HCT116 (cell line): Measurements from ENCODE around the gene PFKFB2. TPM values are rescaled to one million over a fixed set of nuclear protein-coding genes. Genes with fewer than 3 reads are reported as not detected.

ENCODE experiments used
- ATAC-seq: fragments of 200-7000 bp; cut with Tn5 transposase; 2 replicates; pipeline ENCODE4 v1.9.1; 2020; ENCODE audit warnings: mild to moderate bottlenecking, moderate library complexity
- BruUV-seq: library from RNA; stranded (reverse); fragments of 400-500 nt; replicated peaks from 2 replicates; lab custom pipeline; 2021; lab: Mats Ljungman, UMichigan
- CTCF ChIA-PET: fragments of 300-600 bp; sonication (Branson Sonifier 250); formaldehyde crosslinking; loops from one replicate; lab custom pipeline; 2021; ENCODE audit warnings: antibody characterized with exemption; lab: Charles Lee
- POLR2A ChIA-PET: fragments of 300-600, 350-600 bp; sonication (Branson Sonifier 250); formaldehyde crosslinking; loops from one replicate; lab custom pipeline; 2021; ENCODE audit warnings: antibody characterized with exemption; lab: Charles Lee
- RAD21 ChIA-PET, 2 experiments: fragments of 300-600 bp; sonication (Branson Sonifier 250); formaldehyde crosslinking; loops; one replicate each; lab custom pipeline; 2023; ENCODE audit warnings: low total read pairs in 2 of 2; ENCODE audit not compliant: uncharacterized antibody in 2 of 2, unreplicated experiment in 2 of 2, low non-redundant PET in 1 of 2; lab: Charles Lee
- DNase-seq: peaks from one replicate; pipeline ENCODE4 v3.0.0-alpha.2; 2010; ENCODE audit warnings: low read depth, low spot score
- H2AFZ ChIP-seq: fragments of 200-600 bp; shearing (Covaris generic), sonication (generic); 2 replicates; pipeline ENCODE4 v1.6.1; 2017; ENCODE audit warnings: low read depth, mixed run types, mixed read lengths, antibody characterized with exemption, low read length; ENCODE audit not compliant: poor library complexity, severe bottlenecking
- H3K27ac ChIP-seq: 2 replicates; pipeline ENCODE4 v1.5.1; 2012; ENCODE audit warnings: low read depth, low read length
- H3K27me3 ChIP-seq: fragments of 200-600 bp; sonication (generic); 2 replicates; pipeline ENCODE4 v1.6.1; 2016; ENCODE audit warnings: mixed run types, low read length, mixed read lengths; ENCODE audit not compliant: insufficient read depth
- H3K36me3 ChIP-seq, 2 experiments: fragments of 200-500 bp in 1 of 2; fragments of 200-600 bp in 1 of 2; sonication (Bioruptor generic) in 1 of 2; sonication (generic) in 1 of 2; 2 replicates each; pipeline versions ENCODE4 v1.5.1 to v1.6.1; 2014 to 2016; ENCODE audit warnings: low read length in 2 of 2, inconsistent platforms in 1 of 2, mixed read lengths in 1 of 2, mixed run types in 1 of 2; ENCODE audit not compliant: insufficient read depth in 2 of 2, control insufficient read depth in 1 of 2
- H3K4me1 ChIP-seq, 2 experiments: fragments of 200-600 bp in 1 of 2; sonication (generic) in 1 of 2; 2 replicates each; pipeline versions ENCODE4 v1.5.1 to v1.6.1; 2012 to 2017; ENCODE audit warnings: low read length in 2 of 2, inconsistent platforms in 1 of 2, mild to moderate bottlenecking in 1 of 2, mixed read lengths in 1 of 2, mixed run types in 1 of 2, moderate library complexity in 1 of 2; ENCODE audit not compliant: insufficient read depth in 2 of 2, control insufficient read depth in 1 of 2
- H3K4me2 ChIP-seq: fragments of 200-600 bp; sonication (generic); 2 replicates; pipeline ENCODE4 v1.6.1; 2017; ENCODE audit warnings: mixed run types, low read length, mixed read lengths
- H3K4me3 ChIP-seq, 2 experiments: fragments of 200-600 bp in 1 of 2; sonication (generic) in 1 of 2; replicated peaks in 1 of 2; 2 replicates each; pipeline ENCODE4 v1.5.1; 2011 to 2016; ENCODE audit warnings: low read length in 2 of 2, control low read depth in 1 of 2, low read depth in 1 of 2, mild to moderate bottlenecking in 1 of 2, mixed read lengths in 1 of 2, mixed run types in 1 of 2
- H3K79me2 ChIP-seq: fragments of 200-600 bp; sonication (generic); 2 replicates; pipeline ENCODE4 v1.6.1; 2017; ENCODE audit warnings: mild to moderate bottlenecking, mixed run types, low read length, moderate library complexity, mixed read lengths; ENCODE audit not compliant: insufficient read depth
- H3K9ac ChIP-seq: fragments of 200-600 bp; sonication (generic); 2 replicates; pipeline ENCODE4 v1.6.1; 2016; ENCODE audit warnings: low read length, mixed read lengths
- H3K9me2 ChIP-seq: fragments of 200-600 bp; sonication (generic), shearing (Covaris generic); 2 replicates; pipeline ENCODE4 v1.6.1; 2017; ENCODE audit warnings: mixed run types, mild to moderate bottlenecking, moderate library complexity; ENCODE audit not compliant: insufficient read depth
- H3K9me3 ChIP-seq, 2 experiments: fragments of 200-500 bp in 1 of 2; fragments of 200-600 bp in 1 of 2; sonication (Bioruptor generic) in 1 of 2; sonication (generic) in 1 of 2; 2 replicates each; pipeline ENCODE4 v1.6.1; 2014 to 2017; ENCODE audit warnings: low read length in 2 of 2, mixed read lengths in 2 of 2, inconsistent platforms in 1 of 2, low read depth in 1 of 2, mild to moderate bottlenecking in 1 of 2, mixed run types in 1 of 2, moderate library complexity in 1 of 2; ENCODE audit not compliant: control insufficient read depth in 1 of 2, insufficient read depth in 1 of 2
- H4K20me1 ChIP-seq: fragments of 200-600 bp; sonication (generic), shearing (Covaris generic); 2 replicates; pipeline ENCODE4 v1.6.1; 2017; ENCODE audit warnings: mixed run types, mild to moderate bottlenecking, moderate library complexity; ENCODE audit not compliant: insufficient read depth
- CEBPB ChIP-seq: IDR thresholded peaks from 2 replicates; pipeline ENCODE4 v1.6.1; 2012; ENCODE audit warnings: low read depth
- CTCF ChIP-seq, 3 experiments: fragments of 200-600 bp in 1 of 3; sonication (generic) in 1 of 3; IDR thresholded peaks in 2 of 3; conservative IDR thresholded peaks in 1 of 3; 2 replicates each; pipeline ENCODE4 v1.5.1; 2012 to 2017; ENCODE audit warnings: low read depth in 2 of 3, low read length in 2 of 3, antibody characterized with exemption in 1 of 3, borderline replicate concordance in 1 of 3, control low read depth in 1 of 3, mild to moderate bottlenecking in 1 of 3, mixed read lengths in 1 of 3, mixed run types in 1 of 3, moderate library complexity in 1 of 3; ENCODE audit not compliant: insufficient read depth in 1 of 3
- EGR1 ChIP-seq: IDR thresholded peaks from 2 replicates; pipeline ENCODE4 v1.6.1; 2012; ENCODE audit warnings: low read depth
- EZH2phosphoT487 ChIP-seq: fragments of 200-600 bp; IDR thresholded peaks from 2 replicates; pipeline ENCODE4 v1.6.1; 2018; ENCODE audit warnings: antibody characterized with exemption, borderline replicate concordance
- FOSL1 ChIP-seq: IDR thresholded peaks from 2 replicates; pipeline ENCODE4 v1.6.1; 2012; ENCODE audit warnings: low read depth
- MAX ChIP-seq: IDR thresholded peaks from 2 replicates; pipeline ENCODE4 v1.6.1; 2012
- POLR2A ChIP-seq: IDR thresholded peaks from 2 replicates; pipeline ENCODE4 v1.7.0; 2011; ENCODE audit warnings: borderline replicate concordance; ENCODE audit not compliant: insufficient read depth, insufficient read length; ENCODE audit errors: extremely low read depth
- POLR2AphosphoS5 ChIP-seq: IDR thresholded peaks from 2 replicates; pipeline ENCODE4 v1.6.1; 2011; ENCODE audit warnings: mild to moderate bottlenecking, low read depth, low read length, moderate library complexity
- RAD21 ChIP-seq: IDR thresholded peaks from 2 replicates; pipeline ENCODE4 v1.6.1; 2012; ENCODE audit warnings: low read depth, mild to moderate bottlenecking
- REST ChIP-seq: IDR thresholded peaks from 2 replicates; pipeline ENCODE4 v1.6.1; 2012; ENCODE audit warnings: low read depth
- SIN3A ChIP-seq: IDR thresholded peaks from 2 replicates; pipeline ENCODE4 v1.6.1; 2012; ENCODE audit warnings: low read depth
- SRF ChIP-seq: IDR thresholded peaks from 2 replicates; pipeline ENCODE4 v1.6.1; 2012; ENCODE audit warnings: low read depth
- TCF7L2 ChIP-seq: IDR thresholded peaks from 2 replicates; pipeline ENCODE4 v1.7.0; 2011; ENCODE audit warnings: borderline replicate concordance, inconsistent platforms; ENCODE audit not compliant: insufficient read depth, insufficient read length; ENCODE audit errors: extremely low read depth
- ZNF274 ChIP-seq: fragments of 200-500 bp; sonication (Bioruptor generic); IDR thresholded peaks from 2 replicates; pipeline ENCODE4 v1.6.1; 2014; ENCODE audit warnings: mild to moderate bottlenecking, low read depth, low read length, inconsistent platforms
- intact Hi-C: fragments of 100-400 bp; cut with micrococcal nuclease; formaldehyde crosslinking; loops from 2 replicates; pipeline ENCODE4 v1.10.0; 2022
- total RNA-seq: library from RNA; stranded (reverse); gene quantifications from one replicate; pipeline ENCODE4 v1.2.1, GENCODE V29; 2021; ENCODE audit not compliant: unreplicated experiment

Gene PFKFB2
- total RNA-seq, 1 experiment from 2014 or later, result 13.9 TPM

GRCh38 chr1:207112616-207113296 lies 59.7 kb downstream of the PFKFB2 start:
- no peak overlapping the region for H2AFZ ChIP-seq
- no peaks in the 10 kb centered on the region for H3K9me3 ChIP-seq
- POLR2A ChIA-PET, result no interaction called here
- BruUV-seq, result no TSS peak
- no peak overlapping the region for H3K27ac ChIP-seq
- H3K4me3 ChIP-seq, result no peak overlapping the region
- H3K4me2 ChIP-seq, result no peak overlapping the region
- RAD21 ChIA-PET, result no interaction called here
- no peak overlapping the region for H3K9ac ChIP-seq
- ATAC-seq, result no peak
- no peaks in the 10 kb centered on the region for H3K4me1 ChIP-seq
- TF ChIP-seq SRF (no peak), RAD21 (no peak), TCF7L2 (no peak), EGR1 (no peak), EZH2phosphoT487 (no peak), CTCF (IDR thresholded peaks at IDR 0.05 in 2 of 3, conservative IDR thresholded peaks at IDR 0.05 in 1 of 3; ENCODE audit: borderline replicate concordance in 1 of 3, insufficient read depth in 1 of 3, low read depth in 2 of 3, low read length in 2 of 3) (no peak), SIN3A (no peak), CEBPB (no peak)
- H4K20me1 ChIP-seq, result no peaks in the 10 kb centered on the region
- CTCF ChIA-PET, result no interaction called here
- no peaks in the 10 kb centered on the region for H3K27me3 ChIP-seq
- no peaks in the 10 kb centered on the region for H3K9me2 ChIP-seq
- intact Hi-C loops, result no loop called here
- no peak for DNase-seq
- no peaks in the 10 kb centered on the region for H3K36me3 ChIP-seq
- H3K79me2 ChIP-seq, result no peaks in the 10 kb centered on the region

- intact Hi-C loops, result no loop called here
- Histone ChIP-seq H3K79me2 (no peaks in the 10 kb centered on the region), H3K9me2 (no peaks in the 10 kb centered on the region), H3K27ac (no peak overlapping the region), H2AFZ (no peak overlapping the region), H3K36me3 (no peaks in the 10 kb centered on the region), H4K20me1 (no peaks in the 10 kb centered on the region), H3K9ac (no peak overlapping the region), H3K4me2 (no peak overlapping the region), H3K4me1 (no peaks in the 10 kb centered on the region), H3K4me3 (no peak overlapping the region), H3K27me3 (no peaks in the 10 kb centered on the region), H3K9me3 (no peaks in the 10 kb centered on the region)
- ChIA-PET CTCF (no interaction called here), RAD21 (no interaction called here), POLR2A (no interaction called here)
- no TSS peak for BruUV-seq
- TF ChIP-seq EZH2phosphoT487, result no peak
- no peak for TF ChIP-seq POLR2A
- TF ChIP-seq ZNF274, result no peak
- TF ChIP-seq EGR1, result no peak
- TF ChIP-seq REST, result no peak
- TF ChIP-seq MAX, result no peak
- TF ChIP-seq POLR2AphosphoS5, result no peak
- TF ChIP-seq CEBPB, result no peak
- TF ChIP-seq RAD21, result no peak
- no peak for TF ChIP-seq FOSL1
- no peak for DNase-seq
- ATAC-seq, result no peak
Observed at GRCh38 chr1:207115269-207115668, 62.2 kb downstream of the PFKFB2 start.
